CD4-positive, alpha-beta T cell (primary cell): ENCODE measurements around the gene MLXIP. TPM values are rescaled to one million over a fixed set of nuclear protein-coding genes. Genes with fewer than 3 reads are reported as not detected.
"Not testable (repeated sequence)": the region's sequence is repeated elsewhere in the genome, so short reads cannot be mapped to it uniquely, and the experiment has no call there.

ENCODE experiments used
- ATAC-seq: fragments of 200-7000 bp; cut with Tn5 transposase; one replicate; pipeline ENCODE4 v1.10.0; 2022; ENCODE audit warnings: mild to moderate bottlenecking; ENCODE audit not compliant: poor library complexity
- CTCF ChIA-PET: fragments of 350-600 bp; sonication (Branson Sonifier 250); formaldehyde crosslinking; loops from one replicate; lab custom pipeline; 2021; ENCODE audit warnings: antibody characterized with exemption, inconsistent platforms; lab: Charles Lee
- POLR2A ChIA-PET: fragments of 350-600 bp; sonication (Branson Sonifier 250); formaldehyde crosslinking; loops from one replicate; lab custom pipeline; 2021; ENCODE audit warnings: antibody characterized with exemption, inconsistent platforms; lab: Charles Lee
- DNase-seq, 14 experiments: peaks; one replicate each; pipeline ENCODE4 v3.0.0-alpha.2; 2013 to 2020; ENCODE audit warnings: mixed read lengths in 2 of 14
- H3K27ac ChIP-seq, 2 donors: one replicate each; pipeline versions ENCODE4 v1.5.1 to v1.7.0; 2013; ENCODE audit warnings: low read length in 2 of 2, low read depth in 1 of 2, mild to moderate bottlenecking in 1 of 2
- H3K27me3 ChIP-seq, 2 experiments: 1 replicate in 1 of 2; 2 replicates in 1 of 2; pipeline versions ENCODE4 v1.6.1 to v1.7.0; 2013; ENCODE audit warnings: low read length in 2 of 2, control low read depth in 1 of 2, mild to moderate bottlenecking in 1 of 2, moderate library complexity in 1 of 2; ENCODE audit not compliant: insufficient read depth in 2 of 2, control insufficient read depth in 1 of 2
- H3K36me3 ChIP-seq: one replicate; pipeline ENCODE4 v1.6.1; 2013; ENCODE audit warnings: low read length, control low read depth; ENCODE audit not compliant: insufficient read depth
- H3K4me1 ChIP-seq: one replicate; pipeline ENCODE4 v1.6.1; 2013; ENCODE audit warnings: low read length, control low read depth; ENCODE audit not compliant: insufficient read depth
- H3K4me3 ChIP-seq: one replicate; pipeline ENCODE4 v1.5.1; 2013; ENCODE audit warnings: mild to moderate bottlenecking, low read length, moderate library complexity
- H3K9me3 ChIP-seq, 2 experiments: 1 replicate in 1 of 2; 2 replicates in 1 of 2; pipeline versions ENCODE4 v1.6.1 to v1.7.0; 2013; ENCODE audit warnings: low read length in 2 of 2, mild to moderate bottlenecking in 2 of 2, control low read depth in 1 of 2, moderate library complexity in 1 of 2; ENCODE audit not compliant: control insufficient read depth in 1 of 2, insufficient read depth in 1 of 2
- H3K27ac Mint-ChIP-seq: one replicate; pipeline ENCODE4 v1.8.0; 2020; ENCODE audit warnings: mixed read lengths
- H3K27me3 Mint-ChIP-seq: one replicate; pipeline ENCODE4 v1.8.0; 2021; ENCODE audit warnings: mixed read lengths
- H3K36me3 Mint-ChIP-seq: one replicate; pipeline ENCODE4 v1.8.0; 2021; ENCODE audit warnings: low read depth, mixed read lengths
- H3K4me1 Mint-ChIP-seq: one replicate; pipeline ENCODE4 v1.8.0; 2021; ENCODE audit warnings: low read depth, mixed read lengths
- H3K4me3 Mint-ChIP-seq: one replicate; pipeline ENCODE4 v1.8.0; 2020; ENCODE audit warnings: mild to moderate bottlenecking, mixed read lengths
- H3K9me3 Mint-ChIP-seq: one replicate; pipeline ENCODE4 v1.8.0; 2020; ENCODE audit warnings: mixed read lengths
- CTCF ChIP-seq: fragments of 200-600 bp; IDR thresholded peaks from one replicate; pipeline ENCODE4 v1.8.0; 2022; ENCODE audit warnings: antibody characterized with exemption, mild to moderate bottlenecking
- intact Hi-C, 2 experiments: fragments of 100-400 bp; cut with DNase I in 1 of 2; cut with micrococcal nuclease in 1 of 2; formaldehyde crosslinking; loops; one replicate each; pipeline versions ENCODE4 v1.15.1 to v1.9.0; 2023 to 2025; cut with DNase I, micrococcal nuclease
- total RNA-seq, 174 experiments: library from RNA in 2 of 174; stranded (reverse) in 2 of 174; gene quantifications; one replicate each; pipeline ENCODE4 v1.2.3 and lab custom pipeline; 2021 to 2026

Gene MLXIP
- total RNA-seq, 2 experiments from 2014 or later: 98.0 to 99.3 TPM

- Mint-ChIP-seq H3K27ac (no peak within 1 kb of the TSS), H3K36me3 (no peaks in the 10 kb centered on the region), H3K4me1 (no peaks in the 10 kb centered on the region), H3K9me3 (no peaks in the 10 kb centered on the region), H3K27me3 (no peaks in the 10 kb centered on the region), H3K4me3 (no peak within 1 kb of the TSS)
- H3K27ac ChIP-seq: no peak within 1 kb of the TSS
- no peaks in the 10 kb centered on the region for H3K27me3 ChIP-seq
- DNase-seq (no peak), ATAC-seq (no peak)
- POLR2A ChIA-PET: no interaction called here
- intact Hi-C loops: loop anchor here in 1 of 2 experiments (10.0 kb wide), 1 partner anchor 449 kb away; no protein-coding TSS in a partner anchor
- TF ChIP-seq CTCF: no peak
- no peaks in the 10 kb centered on the region for H3K36me3 ChIP-seq
- H3K4me3 ChIP-seq: no peak within 1 kb of the TSS
- H3K9me3 ChIP-seq: no peaks in the 10 kb centered on the region
- H3K4me1 ChIP-seq: no peaks in the 10 kb centered on the region
- CTCF ChIA-PET: no interaction called here
Measured at GRCh38 chr12:122174155-122174845, 95.7 kb downstream of the MLXIP start, which contains the start of gene IL31. IL31 (minus strand) TSS chr12:122174221; CDS start chr12:122174172, 49 bp downstream.

GRCh38 chr12:122176473-122176872 is 97.9 kb downstream of the MLXIP start:
- intact Hi-C loops: loop anchor here in 1 of 2 experiments (10.0 kb wide), 1 partner anchor 452 kb away; no protein-coding TSS in a partner anchor
- H3K27me3 Mint-ChIP-seq, H3K27ac Mint-ChIP-seq, H3K27ac ChIP-seq, H3K36me3 Mint-ChIP-seq, H3K4me1 ChIP-seq, ATAC-seq, DNase-seq, H3K36me3 ChIP-seq, H3K9me3 Mint-ChIP-seq, H3K9me3 ChIP-seq, POLR2A ChIA-PET, H3K4me3 ChIP-seq, H3K4me3 Mint-ChIP-seq, H3K27me3 ChIP-seq, H3K4me1 Mint-ChIP-seq: not testable (repeated sequence)
- CTCF ChIA-PET: interaction anchor here (0.6 kb wide), 1 partner anchor 99 kb away, joined by 3 read pairs; no protein-coding TSS in a partner anchor

DNA sequence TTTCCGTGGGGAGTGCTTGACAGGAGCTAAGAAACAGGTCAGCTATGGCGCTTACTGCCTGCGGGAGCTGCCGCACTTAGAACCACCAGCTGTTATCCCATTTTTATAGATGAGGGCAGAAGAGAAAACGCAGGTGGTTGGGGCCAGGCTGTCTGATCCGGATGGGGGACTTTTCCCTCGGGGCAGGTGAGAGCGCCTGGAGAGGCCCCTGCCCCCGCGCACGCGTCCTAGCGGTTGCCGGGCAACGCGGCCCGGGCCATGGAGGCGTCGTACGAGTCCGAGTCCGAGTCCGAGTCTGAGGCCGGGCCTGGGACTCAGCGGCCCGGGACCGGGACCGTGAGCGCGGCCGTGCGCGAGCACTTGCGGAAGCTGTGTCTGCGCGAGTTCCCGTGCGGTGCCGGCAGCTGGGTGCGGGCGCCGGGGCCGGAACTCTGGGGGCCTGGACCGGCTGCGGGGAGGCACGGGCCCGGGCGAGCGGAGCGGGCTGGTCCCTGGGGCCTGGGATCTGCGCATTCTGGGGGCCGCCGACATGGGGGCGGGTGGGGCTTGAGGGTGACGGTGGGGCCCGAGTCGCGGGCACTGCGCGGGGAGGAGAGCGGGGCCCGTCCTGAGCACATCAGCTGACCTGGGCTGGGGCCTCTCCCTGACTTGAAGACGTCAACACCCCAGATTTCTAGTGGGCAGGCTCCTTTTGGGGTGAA is 104.5 kb downstream of the MLXIP start, which contains the start of gene LRRC43:
LRRC43 (plus strand) TSS at position 237 of the 701 bp plus-strand sequence; CDS start at position 259, 22 bp downstream.
- Histone ChIP-seq H3K4me3 (peak within 1 kb of the TSS; percentile 45), H3K9me3 (no peaks in the 10 kb centered on the region), H3K27ac (no peak within 1 kb of the TSS), H3K27me3 (no peaks in the 10 kb centered on the region), H3K4me1 (peaks cover 14% of the 10 kb centered on the region), H3K36me3 (no peaks in the 10 kb centered on the region)
- peak within 1 kb of the TSS; percentile 78 for H3K4me3 Mint-ChIP-seq
- ChIA-PET CTCF (interaction anchor here (0.6 kb wide), 1 partner anchor 1399 kb away, joined by 3 read pairs; no protein-coding TSS in a partner anchor), POLR2A (no interaction called here)
- peaks cover 3% of the 10 kb centered on the region for H3K4me1 Mint-ChIP-seq
- no peaks in the 10 kb centered on the region for H3K9me3 Mint-ChIP-seq
- H3K36me3 Mint-ChIP-seq: no peaks in the 10 kb centered on the region
- H3K27me3 Mint-ChIP-seq: peaks cover 3% of the 10 kb centered on the region
- DNase-seq (peak in 9 of 14 experiments; percentile 17 to 62 (median 40)), ATAC-seq (peak; percentile 77)
- no peak within 1 kb of the TSS for H3K27ac Mint-ChIP-seq
- no peak for TF ChIP-seq CTCF
- intact Hi-C loops: no loop called here
